K562 (cell line): Measurements from ENCODE around the gene DIP2A. TPM values are rescaled to one million over a fixed set of nuclear protein-coding genes. Genes with fewer than 3 reads are reported as not detected.

ENCODE experiments used
- ATAC-seq: fragments of 200-7000 bp; cut with Tn5 transposase; 3 replicates; pipeline ENCODE4 v1.9.1; 2020; ENCODE audit warnings: moderate library complexity
- BruUV-seq: library from RNA; stranded (reverse); fragments of 400-500 nt; replicated peaks from 2 replicates; lab custom pipeline; 2021; lab: Mats Ljungman, UMichigan
- CTCF ChIA-PET: fragments of 300-600 bp; formaldehyde crosslinking; extraction: SDS; loops from one replicate; lab custom pipeline; 2021; ENCODE audit warnings: low intra/inter-chr PET ratio; lab: Yijun Ruan, JAX
- POLR2A ChIA-PET: fragments of 300-600, 350-650 bp; sonication (Branson Sonifier 250); formaldehyde crosslinking; extraction: SDS; loops from one replicate; lab custom pipeline; 2021; ENCODE audit warnings: antibody characterized with exemption, inconsistent platforms; lab: Yijun Ruan, JAX
- DNase-seq, 4 experiments: peaks; one replicate each; pipeline versions ENCODE4 v3.0.0 to v3.0.0-alpha.2; 2011 to 2018; ENCODE audit warnings: low spot score in 3 of 4, mixed read lengths in 3 of 4; ENCODE audit errors: extremely low read depth in 1 of 4
- FAIRE-seq: peaks from 2 replicates; lab custom pipeline; 2011; peaks lifted over from hg19 to GRCh38; lab: Jason Lieb, UNC
- H2AFZ ChIP-seq: 2 replicates; pipeline ENCODE4 v1.6.0; 2011; ENCODE audit warnings: low read depth, low read length, control low read depth, inconsistent platforms
- H3K27ac ChIP-seq: fragments of 200-600 bp; 3 replicates; pipeline ENCODE4 v1.8.0; 2011; ENCODE audit warnings: low read depth, mild to moderate bottlenecking, control low read depth, inconsistent platforms, low read length, moderate library complexity, mixed read lengths; ENCODE audit errors: extremely low read depth
- H3K27me3 ChIP-seq, 2 experiments: fragments of 300-600 bp in 1 of 2; 2 replicates in 1 of 2; 3 replicates in 1 of 2; pipeline versions ENCODE4 v1.6.0 to v1.8.0; 2011; ENCODE audit warnings: inconsistent platforms in 2 of 2, low read length in 2 of 2, mild to moderate bottlenecking in 1 of 2, mixed read lengths in 1 of 2, moderate library complexity in 1 of 2; ENCODE audit not compliant: control insufficient read depth in 2 of 2, insufficient read depth in 2 of 2
- H3K36me3 ChIP-seq: fragments of 300-600 bp; 3 replicates; pipeline ENCODE4 v1.8.0; 2011; ENCODE audit warnings: mild to moderate bottlenecking, low read length, inconsistent platforms; ENCODE audit not compliant: control insufficient read depth, insufficient read depth
- H3K4me1 ChIP-seq, 2 experiments: fragments of 200-600 bp in 1 of 2; replicated peaks in 1 of 2; 2 replicates in 1 of 2; 3 replicates in 1 of 2; pipeline versions ENCODE4 v1.5.1 to v1.8.0; 2011; ENCODE audit warnings: inconsistent platforms in 2 of 2, low read length in 2 of 2, mild to moderate bottlenecking in 1 of 2, mixed read lengths in 1 of 2, moderate library complexity in 1 of 2; ENCODE audit not compliant: control insufficient read depth in 2 of 2, insufficient read depth in 2 of 2
- H3K4me2 ChIP-seq: 2 replicates; pipeline ENCODE4 v1.6.1; 2011; ENCODE audit warnings: low read length, control low read depth, inconsistent platforms, mixed read lengths; ENCODE audit not compliant: insufficient read depth
- H3K4me3 ChIP-seq: fragments of 200-600 bp; sonication (generic), shearing (Covaris generic); 2 replicates; pipeline ENCODE4 v1.5.1; 2016; ENCODE audit warnings: control low read depth, inconsistent platforms
- H3K79me2 ChIP-seq: fragments of 200-600 bp; 3 replicates; pipeline ENCODE4 v1.8.0; 2011; ENCODE audit warnings: low read length, inconsistent platforms; ENCODE audit not compliant: control insufficient read depth, insufficient read depth
- H3K9ac ChIP-seq, 2 experiments: 2 replicates each; pipeline versions ENCODE4 v1.6.0 to v1.6.1; 2011; ENCODE audit warnings: low read depth in 2 of 2, low read length in 2 of 2, control low read depth in 1 of 2, inconsistent platforms in 1 of 2, mild to moderate bottlenecking in 1 of 2, mixed read lengths in 1 of 2; ENCODE audit not compliant: insufficient read depth in 1 of 2
- H3K9me1 ChIP-seq: one replicate; pipeline ENCODE4 v1.6.0; 2011; ENCODE audit warnings: inconsistent platforms, mild to moderate bottlenecking, low read length, moderate library complexity; ENCODE audit not compliant: control insufficient read depth, insufficient read depth
- H3K9me3 ChIP-seq: replicated peaks from 2 replicates; pipeline ENCODE4 v1.5.1; 2011; ENCODE audit warnings: low read depth, low read length, inconsistent platforms; ENCODE audit not compliant: control insufficient read depth, insufficient read depth
- H4K20me1 ChIP-seq: replicated peaks from 2 replicates; pipeline ENCODE4 v1.6.1; 2011; ENCODE audit warnings: low read length, inconsistent platforms, mixed read lengths; ENCODE audit not compliant: control insufficient read depth, insufficient read depth
- FOSL1 ChIP-seq: fragments of 200-800 bp; sonication (Bioruptor generic); conservative IDR thresholded peaks from 2 replicates; pipeline ENCODE4 v1.6.1; 2016; ENCODE audit warnings: missing genetic modification characterization, missing compliant biosample characterization
- TCF15 ChIP-seq: fragments of 250-450 bp; sonication (Bioruptor Pico); IDR thresholded peaks from 2 replicates; pipeline ENCODE4 v1.8.0; 2022; ENCODE audit warnings: moderate library complexity, mild to moderate bottlenecking, inconsistent platforms
- ZNF263 ChIP-seq: sonication (generic); formaldehyde crosslinking; IDR thresholded peaks from 2 replicates; pipeline ENCODE4 v1.8.0; 2022; ENCODE audit warnings: mild to moderate bottlenecking, missing genetic modification reagents, borderline replicate concordance
- WGBS: fragments of 100-300 bp; shearing (Covaris generic); methylation state at CpG from one replicate; pipeline ENCODE4 v1.1.6; 2016; ENCODE audit warnings: low coverage, mixed read lengths; ENCODE audit not compliant: insufficient coverage; ENCODE audit errors: missing lambda C conversion rate; 5-methylcytosine and 5-hydroxymethylcytosine counted together
- in situ Hi-C: fragments of 300-500 bp; cut with MboI; formaldehyde crosslinking; loops from 4 replicates; pipeline ENCODE4 v1.15.0; 2018; ENCODE audit warnings: inconsistent platforms, mixed read lengths
- intact Hi-C: fragments of 100-400 bp; cut with micrococcal nuclease; formaldehyde crosslinking; loops from 2 replicates; pipeline ENCODE4 v1.14.2; 2022
- polyA plus RNA-seq, 8 experiments: library from polyadenylated mRNA; depleted of rRNA in 4 of 8; stranded (reverse) in 5 of 8; unstranded in 3 of 8; fragments of >200 nt; fragmentation: Nextera tagmentation in 2 of 8; fragmentation: Illumina TruSeq in 1 of 8; extraction: Ambion mirVana in 2 of 8; extraction: Trizol in 1 of 8; gene quantifications; 2 replicates each; pipeline versions ENCODE4 v1.2.1 to v1.2.3, GENCODE V29; 2011 to 2014; ENCODE audit warnings: inconsistent platforms in 1 of 8, missing spikeins in 1 of 8
- total RNA-seq, 7 experiments: library from RNA; depleted of rRNA in 6 of 7; stranded (reverse); fragments of >200 nt in 6 of 7; fragmentation: Illumina TruSeq in 2 of 7; extraction: Trizol in 2 of 7; gene quantifications; 2 replicates each; pipeline versions ENCODE4 v1.2.1 to v1.2.3, GENCODE V29; 2011 to 2021; ENCODE audit warnings: low replicate concordance in 1 of 7

The DIP2A gene
- total and polyA plus RNA-seq, 9 of the 15 experiments (the other 6 are each of a cell fraction or from before 2014, with no cell fraction given): 4.3 to 34.5 (median 20.3) TPM

GRCh38 chr21:46498335-46499050 is 39.8 kb downstream of the DIP2A start:
- Histone ChIP-seq H4K20me1 (no peaks in the 10 kb centered on the region), H3K27me3 (no peaks in the 10 kb centered on the region), H2AFZ (no peak overlapping the region), H3K9me1 (no peaks in the 10 kb centered on the region), H3K9me3 (no peaks in the 10 kb centered on the region), H3K4me1 (peaks cover 5 to 14% of the 10 kb centered on the region in 2 experiments; a peak in 4 of 5 replicates), H3K9ac (peak overlapping the region in 1 of 2 experiments; percentile 12; a peak in 1 of 4 replicates), H3K4me3 (no peak overlapping the region), H3K79me2 (no peaks in the 10 kb centered on the region), H3K36me3 (peaks cover 64% of the 10 kb centered on the region), H3K27ac (no peak overlapping the region), H3K4me2 (no peak overlapping the region)
- no peak for DNase-seq
- BruUV-seq: no TSS peak
- in situ Hi-C loops (no loop called here), intact Hi-C loops (no loop called here)
- peak; percentile 45 for TF ChIP-seq ZNF263
- TF ChIP-seq FOSL1 (tag): peak; percentile 45; the same call in 1 of the 2 replicates
- TF ChIP-seq TCF15 (CRISPR knock-in tag): no peak
- WGBS: 81% methylated on average over 21 of the region's 26 CpGs
- no peak for FAIRE-seq
- ATAC-seq: no peak
- ChIA-PET POLR2A (interaction anchor here (0.5 to 1.4 kb wide), 3 partner anchors 15 to 43 kb away, joined by 3 to 4 read pairs (median 3); no protein-coding TSS in a partner anchor), CTCF (no interaction called here)
